HepG2 (cell line): Measurements from ENCODE around the gene MIA3.

Source experiments
- HMGXB4 ChIP-seq, 2 experiments: sonication (generic) in 1 of 2; formaldehyde crosslinking in 1 of 2; IDR thresholded peaks; 2 replicates each; pipeline versions ENCODE4 v1.4.0 to v1.6.1; 2018 to 2020; ENCODE audit warnings: missing genetic modification reagents in 2 of 2, borderline replicate concordance in 1 of 2, low read depth in 1 of 2, mild to moderate bottlenecking in 1 of 2, missing biosample characterization in 1 of 2
- KLF16 ChIP-seq, 2 experiments: sonication (generic) in 1 of 2; formaldehyde crosslinking in 1 of 2; IDR thresholded peaks; 2 replicates each; pipeline versions ENCODE4 v1.6.1 to v1.8.0; 2016 to 2023; ENCODE audit warnings: missing genetic modification reagents in 2 of 2, missing compliant biosample characterization in 1 of 2
- MYNN ChIP-seq: sonication (generic); formaldehyde crosslinking; IDR thresholded peaks from 2 replicates; pipeline ENCODE4 v1.4.0; 2020; ENCODE audit warnings: mild to moderate bottlenecking, low read depth, missing genetic modification reagents
- SMC3 ChIP-seq: IDR thresholded peaks from 2 replicates; pipeline ENCODE4 v1.6.1; 2011; ENCODE audit warnings: low read length, improper control_type of control experiment
- THAP9 ChIP-seq: sonication (generic); formaldehyde crosslinking; IDR thresholded peaks from 2 replicates; pipeline ENCODE4; 2020; ENCODE audit warnings: missing genetic modification reagents, mild to moderate bottlenecking, borderline replicate concordance
- TF ChIP-seq, protein P1 (sequence below): sonication (generic); formaldehyde crosslinking; IDR thresholded peaks from 2 replicates; pipeline ENCODE4 v1.4.0; 2020; ENCODE audit warnings: missing genetic modification reagents

- TF ChIP-seq THAP9 (CRISPR knock-in tag) (no peak), KLF16 (CRISPR knock-in tag; IDR thresholded peaks at IDR 0.05) (no peak), HMGXB4 (CRISPR knock-in tag; IDR thresholded peaks at IDR 0.05; ENCODE audit: borderline replicate concordance in 1 of 2, low read depth in 1 of 2) (no peak), MYNN (no peak), SMC3 (no peak)
- TF ChIP-seq, protein P1, sequence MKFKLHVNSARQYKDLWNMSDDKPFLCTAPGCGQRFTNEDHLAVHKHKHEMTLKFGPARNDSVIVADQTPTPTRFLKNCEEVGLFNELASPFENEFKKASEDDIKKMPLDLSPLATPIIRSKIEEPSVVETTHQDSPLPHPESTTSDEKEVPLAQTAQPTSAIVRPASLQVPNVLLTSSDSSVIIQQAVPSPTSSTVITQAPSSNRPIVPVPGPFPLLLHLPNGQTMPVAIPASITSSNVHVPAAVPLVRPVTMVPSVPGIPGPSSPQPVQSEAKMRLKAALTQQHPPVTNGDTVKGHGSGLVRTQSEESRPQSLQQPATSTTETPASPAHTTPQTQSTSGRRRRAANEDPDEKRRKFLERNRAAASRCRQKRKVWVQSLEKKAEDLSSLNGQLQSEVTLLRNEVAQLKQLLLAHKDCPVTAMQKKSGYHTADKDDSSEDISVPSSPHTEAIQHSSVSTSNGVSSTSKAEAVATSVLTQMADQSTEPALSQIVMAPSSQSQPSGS (CRISPR knock-in tag) = no peak
These were observed 13.8 kb downstream of the MIA3 start for GRCh38 chr1:222631611-222632208.
